T-helper 1 cell (primary cell): ENCODE results near the gene MBOAT2.
"Not testable (repeated sequence)": the region's sequence is repeated elsewhere in the genome, so short reads cannot be mapped to it uniquely, and the experiment has no call there.

Source experiments
- DNase-seq, 5 donors: peaks; one replicate each; pipeline ENCODE4 v3.0.0-alpha.2; 2012 to 2020

The MBOAT2 gene

DNA sequence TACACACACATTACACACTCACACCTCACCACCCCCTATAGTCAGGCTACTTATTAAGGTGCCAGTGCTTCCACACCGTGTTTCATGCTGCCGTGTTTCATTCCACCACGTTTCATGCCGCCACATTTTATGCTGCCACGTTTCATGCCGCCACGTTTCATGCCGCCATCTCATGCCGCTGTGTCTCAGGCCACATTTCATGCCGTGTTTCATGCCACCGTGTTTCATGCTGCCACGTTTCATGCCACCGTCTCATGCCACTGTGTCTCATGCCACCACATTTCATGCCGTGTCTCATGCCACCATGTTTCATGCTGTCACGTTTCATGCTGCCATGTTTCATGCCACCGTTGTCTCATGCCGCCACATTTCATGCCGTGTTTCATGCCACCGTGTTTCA is 65.1 kb downstream of the MBOAT2 start:
- DNase-seq: no peak

DNA sequence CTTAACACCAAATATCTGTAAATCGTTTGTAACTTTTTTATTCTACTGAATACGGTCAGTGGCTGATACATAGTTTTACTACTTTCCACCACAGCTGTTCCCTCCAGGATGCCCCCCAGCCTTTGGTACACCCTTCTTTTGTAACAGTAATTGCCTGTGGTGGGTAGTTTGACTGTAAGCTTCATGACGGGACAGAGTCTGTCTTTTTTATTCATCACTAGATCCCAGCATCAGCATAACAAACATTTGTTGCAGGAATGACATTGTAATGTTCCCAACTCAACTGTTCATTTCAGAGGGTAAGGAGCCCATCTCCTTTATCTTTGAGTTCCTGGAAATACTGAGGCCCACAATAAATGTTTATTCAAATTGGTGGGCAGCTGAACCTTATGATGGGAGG is 67.5 kb downstream of the MBOAT2 start:
- no peak for DNase-seq

DNA sequence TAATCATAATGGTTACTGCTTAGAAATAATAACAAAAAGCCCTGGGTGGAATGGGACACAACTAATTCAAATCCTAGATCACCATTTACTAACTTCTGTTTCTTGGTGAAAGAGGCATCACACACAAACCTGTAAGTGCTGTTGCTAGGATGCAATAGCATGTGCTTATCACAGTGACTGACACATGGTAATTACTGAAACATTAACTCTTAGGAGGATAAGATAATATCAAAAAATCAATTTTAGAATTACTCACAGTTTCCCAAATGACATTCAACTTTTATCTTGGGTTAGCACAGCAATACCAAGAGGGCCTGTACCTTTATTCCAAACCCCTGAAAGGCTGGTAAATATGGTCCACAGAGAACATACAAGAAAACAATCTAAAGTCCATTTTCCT is 69.1 kb downstream of the MBOAT2 start:
- no peak for DNase-seq

DNA sequence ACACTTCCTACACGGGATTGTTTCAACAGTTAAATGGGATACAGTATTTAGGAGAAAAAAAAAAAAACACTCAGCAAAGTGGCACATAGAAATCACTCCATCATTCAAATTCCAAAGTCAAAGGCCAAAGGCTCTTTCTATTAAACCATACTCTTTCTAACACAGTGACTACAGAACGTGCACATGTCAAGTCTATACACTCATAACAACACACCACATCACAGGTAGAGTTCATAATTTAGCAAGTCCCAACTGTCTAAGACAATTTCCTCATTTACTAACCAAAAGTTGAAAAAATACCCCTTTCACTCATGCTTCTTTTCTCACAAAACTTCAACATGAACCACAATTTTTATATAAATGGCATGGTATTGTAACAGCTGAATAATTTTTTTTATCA is 70.8 kb downstream of the MBOAT2 start:
- no peak for DNase-seq

DNA sequence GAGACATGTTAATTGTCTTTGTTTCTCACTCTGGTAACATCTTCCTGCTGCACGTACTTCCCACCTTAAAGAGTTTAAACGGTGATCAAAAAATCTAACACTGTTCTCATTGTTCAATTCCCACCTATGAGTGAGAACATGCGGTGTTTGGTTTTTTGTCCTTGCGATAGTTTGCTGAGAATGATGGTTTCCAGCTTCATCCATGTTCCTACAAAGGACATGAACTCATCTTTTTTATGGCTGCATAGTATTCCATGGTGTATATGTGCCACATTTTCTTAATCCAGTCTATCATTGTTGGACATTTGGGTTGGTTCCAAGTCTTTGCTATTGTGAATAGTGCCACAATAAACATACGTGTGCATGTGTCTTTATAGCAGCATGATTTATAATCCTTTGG is 73.3 kb downstream of the MBOAT2 start:
- DNase-seq: not testable (repeated sequence)

DNA sequence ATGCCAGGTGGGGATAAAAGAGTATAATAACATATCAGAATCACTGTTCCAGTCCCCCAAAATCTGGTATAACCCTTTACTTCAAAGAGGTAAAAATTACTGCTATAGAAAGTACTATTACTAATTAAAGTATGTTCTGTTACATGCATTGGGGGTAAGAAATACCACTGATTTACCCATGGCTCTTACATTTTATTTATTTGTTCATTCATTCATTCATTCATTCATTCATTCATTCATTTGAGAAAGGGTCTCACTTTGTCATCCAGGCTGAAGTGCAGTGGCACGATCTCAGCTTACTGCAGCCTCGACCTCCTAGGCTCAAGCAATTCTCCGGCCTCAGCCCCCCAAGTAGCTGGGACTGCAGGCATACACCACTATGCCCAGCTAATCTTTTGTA is 74.4 kb downstream of the MBOAT2 start:
- DNase-seq: no peak

- no peak for DNase-seq
Observed at GRCh38 chr2:8927510-8928455, 75.7 kb downstream of the MBOAT2 start.

DNA sequence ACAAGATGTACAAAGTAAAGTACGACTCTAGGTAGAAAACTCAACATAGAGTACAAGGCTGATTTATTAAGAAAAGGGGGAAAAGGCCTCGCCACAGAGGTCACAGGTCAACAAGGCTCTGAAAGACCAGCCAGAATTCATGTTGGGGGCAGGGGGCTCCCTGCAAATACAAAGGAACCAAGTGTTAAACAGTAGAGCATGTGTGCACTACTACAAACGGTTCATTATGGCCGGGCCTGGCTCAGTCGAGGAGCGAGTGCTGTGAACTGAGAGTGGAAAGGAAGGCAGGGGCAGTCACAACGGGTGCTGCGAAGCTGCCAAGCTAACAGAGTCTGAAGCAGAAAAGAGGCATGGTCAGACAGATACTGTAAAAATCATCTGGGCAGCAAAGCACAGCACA is 77.1 kb downstream of the MBOAT2 start:
- DNase-seq: no peak

- no peak for DNase-seq
Observed at GRCh38 chr2:8925411-8925810, 78.1 kb downstream of the MBOAT2 start.

- DNase-seq: no peak
Observed at GRCh38 chr2:8923183-8923582, 80.3 kb downstream of the MBOAT2 start.

DNA sequence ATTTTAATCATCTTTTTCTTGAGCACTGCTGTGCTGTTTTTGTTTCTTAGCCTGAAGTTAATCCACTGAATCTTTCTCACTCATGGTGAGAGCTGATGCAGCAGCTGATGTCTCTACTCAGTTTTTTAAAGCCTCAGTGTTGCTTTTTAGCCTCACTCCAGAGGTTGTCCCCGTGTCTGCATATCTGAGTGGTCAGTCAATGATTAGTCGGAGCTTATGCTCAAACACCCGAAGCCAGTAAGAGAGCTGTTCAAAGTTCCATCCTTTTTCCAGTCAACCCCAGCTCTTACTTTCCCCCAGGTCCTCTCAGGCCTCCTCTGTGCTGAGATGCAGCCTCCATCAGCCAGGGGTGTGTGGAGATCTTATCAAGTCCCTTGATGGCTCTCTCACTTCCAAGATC is 81.1 kb downstream of the MBOAT2 start:
- DNase-seq: no peak

DNA sequence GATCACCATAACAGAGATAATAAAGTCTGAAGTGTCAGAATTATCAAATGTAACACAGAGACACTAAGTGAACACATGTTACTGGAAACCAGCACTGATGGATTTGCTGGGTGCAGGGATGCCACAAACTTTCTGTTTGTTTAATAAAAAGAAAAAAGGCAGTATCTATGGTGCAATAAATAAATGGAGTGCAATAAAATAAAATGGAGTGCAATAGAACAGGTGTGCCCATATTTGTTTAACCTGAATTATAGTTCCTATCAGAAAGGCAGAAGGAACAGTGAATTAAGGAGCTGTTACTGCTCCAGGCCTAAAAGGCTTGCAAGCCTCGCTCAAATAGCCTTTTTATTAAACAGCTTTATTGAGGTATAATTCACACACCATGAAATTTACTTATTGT is 85.1 kb downstream of the MBOAT2 start:
- DNase-seq: no peak

DNA sequence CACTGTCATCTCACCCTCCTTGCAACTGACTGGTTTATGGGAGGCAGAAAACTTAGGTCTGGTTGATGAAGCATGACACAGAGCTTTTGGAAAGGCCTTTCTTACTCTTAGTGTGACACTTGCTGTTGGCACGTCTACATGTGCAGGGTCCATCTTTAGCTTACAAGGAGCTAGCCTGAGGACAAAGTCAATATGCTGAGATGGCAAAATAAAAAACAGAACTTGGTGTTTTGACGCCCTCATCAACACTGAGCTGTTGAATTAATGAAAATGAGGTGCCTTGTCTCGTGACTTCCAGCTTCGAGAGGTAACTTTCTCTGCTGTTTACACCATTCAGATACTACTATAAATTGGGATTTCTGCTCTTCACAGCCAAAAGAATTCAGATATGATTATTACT is 87.5 kb downstream of the MBOAT2 start:
- DNase-seq: no peak

DNA sequence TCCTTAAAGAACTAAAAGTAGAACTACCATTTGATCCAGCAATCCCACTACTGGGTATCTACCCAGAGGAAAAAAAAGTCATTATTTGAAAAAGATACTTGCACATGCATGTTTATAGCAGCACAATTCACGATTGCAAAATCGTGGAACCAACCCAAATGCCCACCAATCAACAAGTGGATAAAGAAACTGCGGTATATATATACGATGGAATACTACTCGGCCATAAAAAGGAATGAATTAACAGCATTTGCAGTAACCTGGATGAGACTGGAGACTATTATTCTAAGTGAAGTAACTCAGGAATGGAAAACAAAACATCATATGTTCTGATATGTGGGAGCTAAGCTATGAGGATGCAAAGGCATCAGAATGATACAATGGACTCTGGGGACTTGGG is 89.7 kb downstream of the MBOAT2 start:
- DNase-seq: not testable (repeated sequence)

GRCh38 chr2:8907764-8908288 is 95.7 kb downstream of the MBOAT2 start:
- DNase-seq: no peak

- DNase-seq: not testable (repeated sequence)
Observed at GRCh38 chr2:8903924-8904323, 99.6 kb downstream of the MBOAT2 start.

DNA sequence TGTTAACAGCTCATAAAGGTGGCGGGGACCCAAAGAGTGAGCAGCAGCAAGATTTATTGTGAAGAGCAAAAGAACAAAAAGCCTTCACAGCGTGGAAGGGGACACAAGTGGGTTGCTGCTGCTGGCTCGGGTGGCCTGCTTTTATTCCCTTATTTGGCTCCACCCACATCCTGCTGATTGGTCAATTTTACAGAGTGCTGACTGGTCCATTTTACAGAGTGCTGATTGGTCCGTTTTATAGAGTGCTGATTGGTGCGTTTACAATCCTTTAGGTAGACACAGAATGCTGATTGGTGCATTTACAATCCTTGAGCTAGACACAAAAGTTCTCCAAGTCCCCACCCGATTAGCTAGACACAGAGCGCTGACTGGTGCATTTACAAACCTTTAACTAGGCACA is 100.7 kb downstream of the MBOAT2 start:
- DNase-seq: not testable (repeated sequence)

- DNase-seq: not testable (repeated sequence)
Observed at GRCh38 chr2:8897206-8897605, 106.3 kb downstream of the MBOAT2 start.

GRCh38 chr2:8896671-8897070 is 106.8 kb downstream of the MBOAT2 start:
- DNase-seq: not testable (repeated sequence)

- not testable (repeated sequence) for DNase-seq
Observed at GRCh38 chr2:8895087-8895912, 108.2 kb downstream of the MBOAT2 start.

GRCh38 chr2:8893978-8894820 is 109.3 kb downstream of the MBOAT2 start:
- DNase-seq: no peak

DNA sequence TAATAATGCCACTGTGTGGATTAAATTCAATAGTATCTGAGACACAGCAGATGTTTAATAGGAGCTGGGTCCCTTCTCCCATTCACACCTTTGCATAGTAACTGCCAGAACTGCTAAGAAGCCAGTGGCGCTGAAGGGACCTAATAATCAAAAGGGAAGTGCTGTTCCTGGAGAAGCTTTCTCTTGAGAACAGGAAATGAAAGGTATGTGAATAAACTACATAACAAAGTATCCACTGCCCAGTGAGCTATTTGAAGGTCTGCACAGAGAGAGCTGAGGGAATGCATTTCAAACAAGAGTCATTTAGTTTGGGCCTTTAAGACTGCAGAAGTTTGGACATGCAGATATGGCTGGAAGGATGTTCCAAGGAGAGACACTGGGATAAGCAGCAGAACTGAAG is 110.0 kb downstream of the MBOAT2 start:
- DNase-seq: no peak

DNA sequence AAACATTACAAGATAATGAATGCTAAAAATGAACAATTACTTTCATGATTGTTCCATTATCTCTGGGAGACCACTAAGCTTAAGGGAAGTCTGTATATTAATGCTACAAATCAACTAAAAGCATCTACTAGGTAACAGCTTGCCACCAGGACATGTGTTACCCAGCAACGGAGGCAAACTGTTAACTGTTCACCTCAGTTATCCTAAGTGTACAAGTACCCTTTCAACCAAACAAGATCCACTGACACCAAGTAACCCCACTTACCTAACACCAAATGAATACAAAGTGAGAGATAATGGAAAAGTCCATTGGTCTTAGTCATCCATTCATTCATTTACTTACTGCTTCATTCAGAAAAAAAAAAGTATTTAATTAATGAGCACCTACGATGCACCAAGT is 111.4 kb downstream of the MBOAT2 start:
- no peak for DNase-seq
